Spinal cord (tissue), 10 donors: ENCODE measurements around the gene CXCR5. TPM values are rescaled to one million over a fixed set of nuclear protein-coding genes. Genes with fewer than 3 reads are reported as not detected.

ENCODE experiments used
- DNase-seq, 6 donors: peaks; one replicate each; pipeline versions ENCODE4 v3.0.0 to v3.0.0-alpha.2; 2013 to 2015; ENCODE audit warnings: low spot score in 6 of 6, low read depth in 4 of 6
- H3K27ac ChIP-seq: one replicate; pipeline ENCODE4 v1.5.1; 2013; ENCODE audit warnings: low read depth, low read length, control low read depth
- H3K27me3 ChIP-seq: one replicate; pipeline ENCODE4 v1.6.1; 2013; ENCODE audit warnings: low read length; ENCODE audit not compliant: control insufficient read depth, insufficient read depth
- H3K36me3 ChIP-seq: one replicate; pipeline ENCODE4 v1.6.1; 2013; ENCODE audit warnings: low read length; ENCODE audit not compliant: control insufficient read depth, insufficient read depth
- H3K4me1 ChIP-seq: one replicate; pipeline ENCODE4 v1.6.1; 2013; ENCODE audit warnings: low read length; ENCODE audit not compliant: control insufficient read depth, insufficient read depth
- H3K4me3 ChIP-seq: one replicate; pipeline ENCODE4 v1.5.1; 2013; ENCODE audit warnings: low read depth, low read length, control low read depth
- H3K9me3 ChIP-seq: one replicate; pipeline ENCODE4 v1.6.1; 2013; ENCODE audit warnings: low read length; ENCODE audit not compliant: control insufficient read depth, insufficient read depth
- WGBS: methylation state at CpG from one replicate; pipeline ENCODE4 v1.1.5; 2013; ENCODE audit warnings: missing lambda C conversion rate; ENCODE audit not compliant: insufficient coverage; 5-methylcytosine and 5-hydroxymethylcytosine counted together
- polyA plus RNA-seq, 2 donors: library from polyadenylated mRNA; unstranded; fragments of 120-200 nt; gene quantifications; one replicate each; pipeline ENCODE4 v1.2.1, GENCODE V29; 2013; ENCODE audit not compliant: insufficient read length in 2 of 2
- total RNA-seq, 2 donors: library from RNA; depleted of rRNA in 1 of 2; stranded (reverse); fragments of 120-200 nt in 1 of 2; fragments of >200 nt in 1 of 2; gene quantifications; one replicate each; pipeline versions ENCODE4 v1.2.3 to v1.2.4, GENCODE V29; 2013 to 2014
- donor health status: healthy.

The CXCR5 gene
- total and polyA plus RNA-seq, 4 donors = not detected

- WGBS = 33% methylated on average over 4 of the region's 7 CpGs
- H3K4me1 ChIP-seq = peaks cover 83% of the 10 kb centered on the region
- DNase-seq = no peak
- H3K27me3 ChIP-seq = no peaks in the 10 kb centered on the region
- no peaks in the 10 kb centered on the region for H3K9me3 ChIP-seq
- peaks cover 17% of the 10 kb centered on the region for H3K36me3 ChIP-seq
- peak overlapping the region; percentile 83 for H3K27ac ChIP-seq
- H3K4me3 ChIP-seq = peak overlapping the region; percentile 95
These were observed 40.3 kb downstream of the CXCR5 start for GRCh38 chr11:118923721-118924587.

- DNase-seq = peak in 2 of 6 donors; percentile 83 to 86
- peaks cover 82% of the 10 kb centered on the region for H3K4me1 ChIP-seq
- no peaks in the 10 kb centered on the region for H3K9me3 ChIP-seq
- WGBS = 0% methylated on average over 37 of the region's 45 CpGs
- peak overlapping the region; percentile 83 for H3K27ac ChIP-seq
- peaks cover 17% of the 10 kb centered on the region for H3K36me3 ChIP-seq
- no peaks in the 10 kb centered on the region for H3K27me3 ChIP-seq
- H3K4me3 ChIP-seq = peak overlapping the region; percentile 95
These were observed 41.2 kb downstream of the CXCR5 start for GRCh38 chr11:118924591-118925585.

GRCh38 chr11:118927554-118928100, 43.9 kb downstream of the CXCR5 start:
- H3K9me3 ChIP-seq = no peaks in the 10 kb centered on the region
- no peaks in the 10 kb centered on the region for H3K27me3 ChIP-seq
- peaks cover 9% of the 10 kb centered on the region for H3K36me3 ChIP-seq
- H3K27ac ChIP-seq = peak overlapping the region; percentile 98
- peak overlapping the region; percentile 78 for H3K4me3 ChIP-seq
- peaks cover 64% of the 10 kb centered on the region for H3K4me1 ChIP-seq
- no peak for DNase-seq
- WGBS = 6% methylated on average over 6 of the region's 7 CpGs

GRCh38 chr11:118928101-118928869, 44.6 kb downstream of the CXCR5 start:
- peaks cover 5% of the 10 kb centered on the region for H3K36me3 ChIP-seq
- peak overlapping the region; percentile 98 for H3K27ac ChIP-seq
- H3K4me3 ChIP-seq = peak overlapping the region; percentile 78
- 0% methylated on average over 21 of the region's 32 CpGs for WGBS
- H3K9me3 ChIP-seq = no peaks in the 10 kb centered on the region
- no peaks in the 10 kb centered on the region for H3K27me3 ChIP-seq
- peaks cover 57% of the 10 kb centered on the region for H3K4me1 ChIP-seq
- DNase-seq = peak; percentile 92 to 99 (median 96)

- Histone ChIP-seq H3K4me3 (peak overlapping the region; percentile 78), H3K36me3 (no peaks in the 10 kb centered on the region), H3K27ac (peak overlapping the region; percentile 98), H3K9me3 (no peaks in the 10 kb centered on the region), H3K4me1 (peaks cover 50% of the 10 kb centered on the region), H3K27me3 (no peaks in the 10 kb centered on the region)
- DNase-seq = peak in 2 of 6 donors; percentile 80 to 94
- WGBS = 0% methylated on average over 25 of the region's 26 CpGs
These were observed 45.3 kb downstream of the CXCR5 start for GRCh38 chr11:118928870-118929500.

GRCh38 chr11:118929501-118930093, 45.9 kb downstream of the CXCR5 start:
- DNase-seq = peak; percentile 85 to 99 (median 92)
- H3K4me3 ChIP-seq = peak overlapping the region; percentile 78
- peaks cover 44% of the 10 kb centered on the region for H3K4me1 ChIP-seq
- peak overlapping the region; percentile 98 for H3K27ac ChIP-seq
- no peaks in the 10 kb centered on the region for H3K9me3 ChIP-seq
- under 1% methylated on average over 15 of the region's 26 CpGs for WGBS
- no peaks in the 10 kb centered on the region for H3K27me3 ChIP-seq
- no peaks in the 10 kb centered on the region for H3K36me3 ChIP-seq

- H3K27ac ChIP-seq = peak overlapping the region; percentile 98
- DNase-seq = peak in 3 of 6 donors; percentile 76 to 97 (median 94)
- under 1% methylated on average over 16 of the region's 20 CpGs for WGBS
- H3K4me1 ChIP-seq = peaks cover 42% of the 10 kb centered on the region
- H3K36me3 ChIP-seq = no peaks in the 10 kb centered on the region
- H3K27me3 ChIP-seq = no peaks in the 10 kb centered on the region
- H3K4me3 ChIP-seq = peak overlapping the region; percentile 78
- H3K9me3 ChIP-seq = no peaks in the 10 kb centered on the region
These were observed 46.5 kb downstream of the CXCR5 start for GRCh38 chr11:118930094-118930712.

GRCh38 chr11:118931571-118931970, 47.9 kb downstream of the CXCR5 start:
- Histone ChIP-seq H3K27me3 (no peaks in the 10 kb centered on the region), H3K27ac (no peak overlapping the region)

More at GRCh38 chr11:118931571-118931970, 47.9 kb downstream of the CXCR5 start:
- peaks cover 33% of the 10 kb centered on the region for H3K4me1 ChIP-seq
- no peaks in the 10 kb centered on the region for H3K9me3 ChIP-seq
- H3K36me3 ChIP-seq = no peaks in the 10 kb centered on the region
- DNase-seq = no peak
- no peak overlapping the region for H3K4me3 ChIP-seq
